ENCODE data around the gene ATP8A2. TPM values are rescaled to one million over a fixed set of nuclear protein-coding genes. Genes with fewer than 3 reads are reported as not detected.

Gene ATP8A2
- total and polyA plus RNA-seq, 3 donors from 2014 or later: 14.2 to 38.3 (median 16.5) TPM

GRCh38 chr13:25971047-25971446 is 599.3 kb downstream of the ATP8A2 start:
- H3K36me3 ChIP-seq (ENCODE audit: low read depth, missing control alignments): no peaks in the 10 kb centered on the region
- intact Hi-C loops (cut with DNase I; ENCODE audit: low total_unique reads): no loop called here
- H3K4me3 ChIP-seq: no peak overlapping the region
- DNase-seq: no peak
- no peaks in the 10 kb centered on the region for H3K4me1 ChIP-seq
- H3K27me3 ChIP-seq: no peaks in the 10 kb centered on the region
- H3K27ac ChIP-seq: no peak overlapping the region
- 77 to 79% methylated on average over 3 of the region's 3 CpGs for WGBS, 2 donors
- TF ChIP-seq POLR2A (IDR thresholded peaks at IDR 0.05): no peak
- TF ChIP-seq CTCF (IDR thresholded peaks at IDR 0.05): no peak
- no peaks in the 10 kb centered on the region for H3K9me3 ChIP-seq

- Histone ChIP-seq H3K27me3 (no peaks in the 10 kb centered on the region), H3K4me1 (no peaks in the 10 kb centered on the region), H3K4me3 (no peak overlapping the region), H3K9me3 (no peaks in the 10 kb centered on the region), H3K27ac (no peak overlapping the region), H3K36me3 (ENCODE audit: low read depth, missing control alignments) (no peaks in the 10 kb centered on the region)
- WGBS, 2 donors: 88 to 92% methylated on average over 5 of the region's 5 CpGs
- TF ChIP-seq POLR2A (IDR thresholded peaks at IDR 0.05) (no peak), CTCF (IDR thresholded peaks at IDR 0.05) (no peak)
- no peak for DNase-seq
- intact Hi-C loops (cut with DNase I; ENCODE audit: low total_unique reads): no loop called here
These were observed 599.8 kb downstream of the ATP8A2 start for GRCh38 chr13:25971459-25972145.

GRCh38 chr13:25973085-25973484 is 601.3 kb downstream of the ATP8A2 start:
- H3K9me3 ChIP-seq: no peaks in the 10 kb centered on the region
- H3K27me3 ChIP-seq: no peaks in the 10 kb centered on the region
- no peak overlapping the region for H3K4me3 ChIP-seq
- 79 to 91% methylated on average over 9 to 13 of the region's 13 CpGs for WGBS, 2 donors
- TF ChIP-seq CTCF (IDR thresholded peaks at IDR 0.05): no peak
- TF ChIP-seq POLR2A (IDR thresholded peaks at IDR 0.05): no peak
- intact Hi-C loops (cut with DNase I; ENCODE audit: low total_unique reads): no loop called here
- DNase-seq: no peak
- H3K36me3 ChIP-seq (ENCODE audit: low read depth, missing control alignments): no peaks in the 10 kb centered on the region
- H3K27ac ChIP-seq: no peak overlapping the region
- H3K4me1 ChIP-seq: no peaks in the 10 kb centered on the region

GRCh38 chr13:25973576-25973975 is 601.8 kb downstream of the ATP8A2 start:
- TF ChIP-seq CTCF (IDR thresholded peaks at IDR 0.05) (no peak), POLR2A (IDR thresholded peaks at IDR 0.05) (no peak)
- H3K27ac ChIP-seq: no peak overlapping the region
- H3K36me3 ChIP-seq (ENCODE audit: low read depth, missing control alignments): no peaks in the 10 kb centered on the region
- intact Hi-C loops (cut with DNase I; ENCODE audit: low total_unique reads): no loop called here
- no peaks in the 10 kb centered on the region for H3K27me3 ChIP-seq
- DNase-seq: no peak
- WGBS, 2 donors: 71 to 76% methylated on average over 7 of the region's 7 CpGs
- no peaks in the 10 kb centered on the region for H3K4me1 ChIP-seq
- H3K9me3 ChIP-seq: no peaks in the 10 kb centered on the region
- no peak overlapping the region for H3K4me3 ChIP-seq

- intact Hi-C loops (cut with DNase I; ENCODE audit: low total_unique reads): no loop called here
- H3K4me3 ChIP-seq: no peak overlapping the region
- no peaks in the 10 kb centered on the region for H3K27me3 ChIP-seq
- no peaks in the 10 kb centered on the region for H3K4me1 ChIP-seq
- H3K36me3 ChIP-seq (ENCODE audit: low read depth, missing control alignments): no peaks in the 10 kb centered on the region
- H3K9me3 ChIP-seq: no peaks in the 10 kb centered on the region
- DNase-seq: no peak
- no peak overlapping the region for H3K27ac ChIP-seq
- WGBS, 2 donors: 43 to 46% methylated on average over 10 of the region's 10 CpGs
- TF ChIP-seq POLR2A (IDR thresholded peaks at IDR 0.05) (no peak), CTCF (IDR thresholded peaks at IDR 0.05) (no peak)
These were observed 605.4 kb downstream of the ATP8A2 start for GRCh38 chr13:25977216-25977615.

Measured in testis (tissue), 3 donors.